Liver (tissue), 9 donors: ENCODE measurements around the gene PITPNC1. TPM values are rescaled to one million over a fixed set of nuclear protein-coding genes. Genes with fewer than 3 reads are reported as not detected.

Source experiments
- DNase-seq: peaks from one replicate; pipeline ENCODE4 v3.0.0-alpha.2; 2017; ENCODE audit warnings: low spot score
- H3K27ac ChIP-seq, 2 donors: one replicate each; pipeline ENCODE4 v1.7.0; 2013; ENCODE audit warnings: inconsistent platforms in 2 of 2, low read length in 2 of 2, control low read depth in 1 of 2, low read depth in 1 of 2, mild to moderate bottlenecking in 1 of 2
- H3K27me3 ChIP-seq, 4 donors: one replicate each; pipeline versions ENCODE4 v1.6.1 to v1.7.0; 2013; ENCODE audit warnings: low read length in 3 of 4, inconsistent platforms in 1 of 4, mild to moderate bottlenecking in 1 of 4, moderate library complexity in 1 of 4; ENCODE audit not compliant: control insufficient read depth in 4 of 4, insufficient read depth in 4 of 4
- H3K36me3 ChIP-seq, 4 donors: one replicate each; pipeline versions ENCODE4 v1.6.1 to v1.7.0; 2013; ENCODE audit warnings: low read length in 3 of 4, mild to moderate bottlenecking in 3 of 4, low read depth in 1 of 4, moderate library complexity in 1 of 4; ENCODE audit not compliant: control insufficient read depth in 4 of 4, insufficient read depth in 3 of 4
- H3K4me1 ChIP-seq, 4 donors: one replicate each; pipeline versions ENCODE4 v1.6.1 to v1.7.0; 2013; ENCODE audit warnings: low read length in 3 of 4, mild to moderate bottlenecking in 3 of 4, moderate library complexity in 1 of 4; ENCODE audit not compliant: control insufficient read depth in 4 of 4, insufficient read depth in 4 of 4
- H3K4me3 ChIP-seq, 3 donors: one replicate each; pipeline versions ENCODE4 v1.6.1 to v1.7.0; 2013; ENCODE audit warnings: low read length in 3 of 3, control low read depth in 1 of 3, low read depth in 1 of 3, mild to moderate bottlenecking in 1 of 3
- H3K9ac ChIP-seq, 2 donors: one replicate each; pipeline ENCODE4 v1.7.0; 2013; ENCODE audit warnings: low read length in 2 of 2, mild to moderate bottlenecking in 2 of 2, moderate library complexity in 2 of 2, control low read depth in 1 of 2, low read depth in 1 of 2
- H3K9me3 ChIP-seq, 4 donors: one replicate each; pipeline versions ENCODE4 v1.6.1 to v1.7.0; 2013; ENCODE audit warnings: low read length in 3 of 4; ENCODE audit not compliant: control insufficient read depth in 4 of 4
- EGR1 ChIP-seq, 2 donors: IDR thresholded peaks; 2 replicates each; pipeline ENCODE4 v1.6.1; 2016 to 2018; ENCODE audit warnings: antibody characterized with exemption in 2 of 2, low read depth in 2 of 2
- FOXA1 ChIP-seq: IDR thresholded peaks from 2 replicates; pipeline ENCODE4 v1.6.1; 2016; ENCODE audit warnings: antibody characterized with exemption
- FOXA2 ChIP-seq: IDR thresholded peaks from 2 replicates; pipeline ENCODE4 v1.6.1; 2016; ENCODE audit warnings: antibody characterized with exemption
- GABPA ChIP-seq, 2 donors: IDR thresholded peaks in 1 of 2; conservative IDR thresholded peaks in 1 of 2; 2 replicates each; pipeline ENCODE4 v1.6.1; 2016; ENCODE audit warnings: antibody characterized with exemption in 2 of 2, mild to moderate bottlenecking in 1 of 2, moderate library complexity in 1 of 2
- HNF4A ChIP-seq, 2 donors: conservative IDR thresholded peaks; 2 replicates each; pipeline ENCODE4 v1.6.1; 2016; ENCODE audit warnings: antibody characterized with exemption in 2 of 2, mild to moderate bottlenecking in 2 of 2
- HNF4G ChIP-seq: IDR thresholded peaks from 2 replicates; pipeline ENCODE4 v1.6.1; 2016; ENCODE audit warnings: antibody characterized with exemption
- JUND ChIP-seq, 2 donors: IDR thresholded peaks; 2 replicates each; pipeline ENCODE4 v1.6.1; 2016; ENCODE audit warnings: antibody characterized with exemption in 2 of 2
- NR2F2 ChIP-seq: IDR thresholded peaks from 2 replicates; pipeline ENCODE4 v1.6.1; 2016; ENCODE audit warnings: antibody characterized with exemption
- RAD21 ChIP-seq, 2 donors: IDR thresholded peaks; 2 replicates each; pipeline ENCODE4 v1.6.1; 2016; ENCODE audit warnings: antibody characterized with exemption in 2 of 2, mild to moderate bottlenecking in 2 of 2
- RXRA ChIP-seq, 2 donors: IDR thresholded peaks; 2 replicates each; pipeline ENCODE4 v1.6.1; 2017 to 2018; ENCODE audit warnings: antibody characterized with exemption in 2 of 2, mild to moderate bottlenecking in 1 of 2
- SP1 ChIP-seq: IDR thresholded peaks from 2 replicates; pipeline ENCODE4 v1.6.1; 2018; ENCODE audit warnings: antibody characterized with exemption, mild to moderate bottlenecking
- TAF1 ChIP-seq: conservative IDR thresholded peaks from 2 replicates; pipeline ENCODE4 v1.6.1; 2016; ENCODE audit warnings: antibody characterized with exemption, mild to moderate bottlenecking
- YY1 ChIP-seq: IDR thresholded peaks from 2 replicates; pipeline ENCODE4 v1.6.1; 2016; ENCODE audit warnings: antibody characterized with exemption, mild to moderate bottlenecking
- WGBS: extraction: QIAGEN DNeasy Blood & Tissue Kit; methylation state at CpG from one replicate; pipeline ENCODE4 v1.1.7; 2013; 5-methylcytosine and 5-hydroxymethylcytosine counted together
- polyA plus RNA-seq, 2 donors: library from polyadenylated mRNA; stranded (reverse) in 1 of 2; unstranded in 1 of 2; fragments of 200-250 nt in 1 of 2; fragments of >200 nt in 1 of 2; fragmentation: Nextera tagmentation in 1 of 2; extraction: Ambion mirVana in 1 of 2; gene quantifications; one replicate each; pipeline versions ENCODE4 v1.2.1 to v1.2.3, GENCODE V29; 2013 to 2015
- total RNA-seq, 2 donors: library from RNA; depleted of rRNA; stranded (reverse); fragments of >200 nt; gene quantifications; one replicate each; pipeline ENCODE4 v1.2.3, GENCODE V29; 2014
- TF ChIP-seq, protein P1 (sequence below): IDR thresholded peaks from 2 replicates; pipeline ENCODE4 v1.6.1; 2016; ENCODE audit warnings: antibody characterized with exemption
- TF ChIP-seq, protein P2 (sequence below): IDR thresholded peaks from 2 replicates; pipeline ENCODE4 v1.6.1; 2016; ENCODE audit warnings: antibody characterized with exemption, mild to moderate bottlenecking
- TF ChIP-seq, protein P3 (sequence below): IDR thresholded peaks from 2 replicates; pipeline ENCODE4 v1.6.1; 2016; ENCODE audit warnings: antibody characterized with exemption
- TF ChIP-seq, protein P4 (sequence below): IDR thresholded peaks from 2 replicates; pipeline ENCODE4 v1.6.1; 2016; ENCODE audit warnings: antibody characterized with exemption
- TF ChIP-seq, protein P5 (sequence below): fragments of 150-350 bp; IDR thresholded peaks from 2 replicates; pipeline ENCODE4 v1.5.1; 2017; ENCODE audit warnings: improper control_type of control experiment, low read depth, low read length; ENCODE audit not compliant: missing input control
- donor health status: healthy.
- donor health status: healthy.
- donor health status: healthy.
- donor health status: healthy.
- donor health status: healthy.

The PITPNC1 gene
- total and polyA plus RNA-seq, 4 donors = 2.3 to 10.2 (median 5.7) TPM

DNA sequence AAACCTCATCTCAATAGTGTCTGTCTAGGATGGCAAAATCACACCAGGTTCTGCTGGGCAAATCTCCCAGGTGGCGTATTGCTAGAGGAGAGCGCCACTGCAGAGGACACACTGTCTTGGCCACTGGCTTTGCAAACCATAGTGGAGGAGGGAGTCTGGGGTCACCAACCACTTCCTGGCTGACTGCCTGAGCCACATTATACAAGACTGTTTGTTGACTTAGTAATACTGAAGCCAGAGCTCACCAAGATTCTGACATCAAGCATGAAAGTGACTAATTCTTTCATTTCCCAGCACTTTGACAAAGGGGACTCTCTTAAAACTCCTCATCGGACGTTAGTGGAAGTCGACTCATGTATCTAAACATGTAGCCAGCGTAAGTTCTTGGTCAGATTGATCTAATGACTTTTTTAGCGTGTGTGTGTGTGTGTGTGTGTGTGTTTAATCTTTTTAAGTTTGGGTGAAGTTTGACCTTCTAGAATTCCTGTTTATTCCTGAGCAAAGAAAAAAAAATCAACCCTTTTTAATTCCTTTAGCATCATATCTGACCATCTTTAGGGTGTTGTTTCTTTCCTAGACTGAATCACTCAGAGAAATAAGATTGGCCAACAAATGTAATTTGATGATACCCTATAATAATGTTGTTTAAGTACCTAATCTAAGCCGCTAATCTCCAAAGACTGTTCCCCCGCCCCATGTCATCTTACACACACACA lies 13.7 kb downstream of the PITPNC1 start:
- peak; percentile 44 for DNase-seq
- H3K4me1 ChIP-seq = peaks cover 0 to 29% (median 11%) of the 10 kb centered on the region in 4 donors
- peak overlapping the region; percentile 21 to 79 for H3K27ac ChIP-seq
- no peaks in the 10 kb centered on the region for H3K27me3 ChIP-seq
- peak overlapping the region in 2 of 3 donors; percentile 3 to 24 for H3K4me3 ChIP-seq
- H3K9ac ChIP-seq = peak overlapping the region in 1 of 2 donors; percentile 59
- 18% methylated on average over 9 of the region's 9 CpGs for WGBS
- no peaks in the 10 kb centered on the region for H3K9me3 ChIP-seq
- TF ChIP-seq NR2F2 = peak; percentile 10
- no peak for TF ChIP-seq HNF4G
- peak; percentile 46 for TF ChIP-seq YY1
- TF ChIP-seq FOXA1 = no peak
- TF ChIP-seq, protein P1, sequence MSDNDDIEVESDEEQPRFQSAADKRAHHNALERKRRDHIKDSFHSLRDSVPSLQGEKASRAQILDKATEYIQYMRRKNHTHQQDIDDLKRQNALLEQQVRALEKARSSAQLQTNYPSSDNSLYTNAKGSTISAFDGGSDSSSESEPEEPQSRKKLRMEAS = no peak
- TF ChIP-seq, protein P2, sequence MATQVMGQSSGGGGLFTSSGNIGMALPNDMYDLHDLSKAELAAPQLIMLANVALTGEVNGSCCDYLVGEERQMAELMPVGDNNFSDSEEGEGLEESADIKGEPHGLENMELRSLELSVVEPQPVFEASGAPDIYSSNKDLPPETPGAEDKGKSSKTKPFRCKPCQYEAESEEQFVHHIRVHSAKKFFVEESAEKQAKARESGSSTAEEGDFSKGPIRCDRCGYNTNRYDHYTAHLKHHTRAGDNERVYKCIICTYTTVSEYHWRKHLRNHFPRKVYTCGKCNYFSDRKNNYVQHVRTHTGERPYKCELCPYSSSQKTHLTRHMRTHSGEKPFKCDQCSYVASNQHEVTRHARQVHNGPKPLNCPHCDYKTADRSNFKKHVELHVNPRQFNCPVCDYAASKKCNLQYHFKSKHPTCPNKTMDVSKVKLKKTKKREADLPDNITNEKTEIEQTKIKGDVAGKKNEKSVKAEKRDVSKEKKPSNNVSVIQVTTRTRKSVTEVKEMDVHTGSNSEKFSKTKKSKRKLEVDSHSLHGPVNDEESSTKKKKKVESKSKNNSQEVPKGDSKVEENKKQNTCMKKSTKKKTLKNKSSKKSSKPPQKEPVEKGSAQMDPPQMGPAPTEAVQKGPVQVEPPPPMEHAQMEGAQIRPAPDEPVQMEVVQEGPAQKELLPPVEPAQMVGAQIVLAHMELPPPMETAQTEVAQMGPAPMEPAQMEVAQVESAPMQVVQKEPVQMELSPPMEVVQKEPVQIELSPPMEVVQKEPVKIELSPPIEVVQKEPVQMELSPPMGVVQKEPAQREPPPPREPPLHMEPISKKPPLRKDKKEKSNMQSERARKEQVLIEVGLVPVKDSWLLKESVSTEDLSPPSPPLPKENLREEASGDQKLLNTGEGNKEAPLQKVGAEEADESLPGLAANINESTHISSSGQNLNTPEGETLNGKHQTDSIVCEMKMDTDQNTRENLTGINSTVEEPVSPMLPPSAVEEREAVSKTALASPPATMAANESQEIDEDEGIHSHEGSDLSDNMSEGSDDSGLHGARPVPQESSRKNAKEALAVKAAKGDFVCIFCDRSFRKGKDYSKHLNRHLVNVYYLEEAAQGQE = no peak
- no peak for TF ChIP-seq EGR1 (IDR thresholded peaks at IDR 0.05; ENCODE audit: low read depth in 2 of 2)
- peak in 1 of 2 donors; percentile 57 for TF ChIP-seq RAD21 (IDR thresholded peaks at IDR 0.05)
- TF ChIP-seq RXRA (IDR thresholded peaks at IDR 0.05) = peak; percentile 31 to 78
- no peak for TF ChIP-seq GABPA (IDR thresholded peaks at IDR 0.05 in 1 of 2, conservative IDR thresholded peaks at IDR 0.05 in 1 of 2)
- TF ChIP-seq HNF4A (conservative IDR thresholded peaks at IDR 0.05) = peak; percentile 23 to 61
- peak; percentile 69 for TF ChIP-seq SP1
- peak; percentile 54 to 63 for TF ChIP-seq JUND (IDR thresholded peaks at IDR 0.05)
- TF ChIP-seq, protein P3, sequence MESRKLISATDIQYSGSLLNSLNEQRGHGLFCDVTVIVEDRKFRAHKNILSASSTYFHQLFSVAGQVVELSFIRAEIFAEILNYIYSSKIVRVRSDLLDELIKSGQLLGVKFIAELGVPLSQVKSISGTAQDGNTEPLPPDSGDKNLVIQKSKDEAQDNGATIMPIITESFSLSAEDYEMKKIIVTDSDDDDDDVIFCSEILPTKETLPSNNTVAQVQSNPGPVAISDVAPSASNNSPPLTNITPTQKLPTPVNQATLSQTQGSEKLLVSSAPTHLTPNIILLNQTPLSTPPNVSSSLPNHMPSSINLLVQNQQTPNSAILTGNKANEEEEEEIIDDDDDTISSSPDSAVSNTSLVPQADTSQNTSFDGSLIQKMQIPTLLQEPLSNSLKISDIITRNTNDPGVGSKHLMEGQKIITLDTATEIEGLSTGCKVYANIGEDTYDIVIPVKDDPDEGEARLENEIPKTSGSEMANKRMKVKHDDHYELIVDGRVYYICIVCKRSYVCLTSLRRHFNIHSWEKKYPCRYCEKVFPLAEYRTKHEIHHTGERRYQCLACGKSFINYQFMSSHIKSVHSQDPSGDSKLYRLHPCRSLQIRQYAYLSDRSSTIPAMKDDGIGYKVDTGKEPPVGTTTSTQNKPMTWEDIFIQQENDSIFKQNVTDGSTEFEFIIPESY = no peak
- TF ChIP-seq, protein P4, sequence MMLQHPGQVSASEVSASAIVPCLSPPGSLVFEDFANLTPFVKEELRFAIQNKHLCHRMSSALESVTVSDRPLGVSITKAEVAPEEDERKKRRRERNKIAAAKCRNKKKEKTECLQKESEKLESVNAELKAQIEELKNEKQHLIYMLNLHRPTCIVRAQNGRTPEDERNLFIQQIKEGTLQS = peak; percentile 34
- TF ChIP-seq TAF1 = no peak
- TF ChIP-seq, protein P5, sequence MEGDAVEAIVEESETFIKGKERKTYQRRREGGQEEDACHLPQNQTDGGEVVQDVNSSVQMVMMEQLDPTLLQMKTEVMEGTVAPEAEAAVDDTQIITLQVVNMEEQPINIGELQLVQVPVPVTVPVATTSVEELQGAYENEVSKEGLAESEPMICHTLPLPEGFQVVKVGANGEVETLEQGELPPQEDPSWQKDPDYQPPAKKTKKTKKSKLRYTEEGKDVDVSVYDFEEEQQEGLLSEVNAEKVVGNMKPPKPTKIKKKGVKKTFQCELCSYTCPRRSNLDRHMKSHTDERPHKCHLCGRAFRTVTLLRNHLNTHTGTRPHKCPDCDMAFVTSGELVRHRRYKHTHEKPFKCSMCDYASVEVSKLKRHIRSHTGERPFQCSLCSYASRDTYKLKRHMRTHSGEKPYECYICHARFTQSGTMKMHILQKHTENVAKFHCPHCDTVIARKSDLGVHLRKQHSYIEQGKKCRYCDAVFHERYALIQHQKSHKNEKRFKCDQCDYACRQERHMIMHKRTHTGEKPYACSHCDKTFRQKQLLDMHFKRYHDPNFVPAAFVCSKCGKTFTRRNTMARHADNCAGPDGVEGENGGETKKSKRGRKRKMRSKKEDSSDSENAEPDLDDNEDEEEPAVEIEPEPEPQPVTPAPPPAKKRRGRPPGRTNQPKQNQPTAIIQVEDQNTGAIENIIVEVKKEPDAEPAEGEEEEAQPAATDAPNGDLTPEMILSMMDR = no peak
- TF ChIP-seq FOXA2 = no peak
- H3K36me3 ChIP-seq = no peaks in the 10 kb centered on the region
